ENCODE measurements around the gene DNAAF1. TPM values are rescaled to one million over a fixed set of nuclear protein-coding genes. Genes with fewer than 3 reads are reported as not detected.

The DNAAF1 gene
- polyA plus RNA-seq, 1 donor (not counting 4 experiments of a cell fraction or from before 2014, with no cell fraction given): 0.01 TPM

- dilution Hi-C loops (cut with MboI; ENCODE audit: extremely low pct_ligation_motif_present, low sequenced_read_pairs): no loop called here
- Histone ChIP-seq H4K20me1 (ENCODE audit: control insufficient read depth, extremely low read depth, insufficient read depth, low read length) (peaks cover 2% of the 10 kb centered on the region), H3K4me1 (ENCODE audit: control insufficient read depth, extremely low read depth, insufficient read depth, low read length) (peaks cover 14% of the 10 kb centered on the region), H3K27ac (ENCODE audit: control insufficient read depth, insufficient read depth, low read length) (no peak overlapping the region), H3K27me3 (ENCODE audit: control insufficient read depth, extremely low read depth, insufficient read depth, low read length) (no peaks in the 10 kb centered on the region), H2AFZ (ENCODE audit: control insufficient read depth, low read length) (no peak overlapping the region), H3K79me2 (ENCODE audit: control insufficient read depth, insufficient read depth, low read length) (peaks cover 34% of the 10 kb centered on the region), H3K36me3 (ENCODE audit: control insufficient read depth in 2 of 2, extremely low read depth in 1 of 2, insufficient read depth in 2 of 2, low read length in 2 of 2) (peaks cover 15 to 26% of the 10 kb centered on the region in 2 experiments), H3K9ac (ENCODE audit: control insufficient read depth, extremely low read depth, insufficient read depth, low read length) (no peak overlapping the region), H3K9me3 (ENCODE audit: control insufficient read depth, low read depth, low read length) (no peaks in the 10 kb centered on the region), H3K4me3 (ENCODE audit: control insufficient read depth in 2 of 3, extremely low read depth in 1 of 3, insufficient read depth in 2 of 3, low read depth in 1 of 3, low read length in 3 of 3) (no peak overlapping the region), H3K4me2 (ENCODE audit: control insufficient read depth, extremely low read depth, insufficient read depth, low read depth, low read length) (no peak overlapping the region), H3K9me1 (ENCODE audit: control insufficient read depth, extremely low read depth, insufficient read depth, low read length) (no peaks in the 10 kb centered on the region)
- FAIRE-seq: no peak
- DNase-seq (ENCODE audit: low read depth, low spot score): no peak
- TF ChIP-seq CTCF (optimal IDR thresholded peaks at IDR 0.05 in 1 of 3, IDR thresholded peaks at IDR 0.05 in 1 of 3, conservative IDR thresholded peaks at IDR 0.05 in 1 of 3; ENCODE audit: extremely low read depth in 1 of 3, insufficient read depth in 2 of 3, low read length in 3 of 3) (no peak), EZH2 (IDR thresholded peaks at IDR 0.05; ENCODE audit: low read length) (no peak)
These were observed 37.0 kb downstream of the DNAAF1 start for GRCh38 chr16:84182104-84182503.

- DNase-seq (ENCODE audit: low read depth, low spot score): no peak
- dilution Hi-C loops (cut with MboI; ENCODE audit: extremely low pct_ligation_motif_present, low sequenced_read_pairs): no loop called here
- Histone ChIP-seq H3K9ac (ENCODE audit: control insufficient read depth, extremely low read depth, insufficient read depth, low read length) (no peak overlapping the region), H3K9me1 (ENCODE audit: control insufficient read depth, extremely low read depth, insufficient read depth, low read length) (no peaks in the 10 kb centered on the region), H3K27ac (ENCODE audit: control insufficient read depth, insufficient read depth, low read length) (no peak overlapping the region), H3K4me2 (ENCODE audit: control insufficient read depth, extremely low read depth, insufficient read depth, low read depth, low read length) (no peak overlapping the region), H3K36me3 (ENCODE audit: control insufficient read depth in 2 of 2, extremely low read depth in 1 of 2, insufficient read depth in 2 of 2, low read length in 2 of 2) (peaks cover 15 to 24% of the 10 kb centered on the region in 2 experiments), H3K27me3 (ENCODE audit: control insufficient read depth, extremely low read depth, insufficient read depth, low read length) (no peaks in the 10 kb centered on the region), H4K20me1 (ENCODE audit: control insufficient read depth, extremely low read depth, insufficient read depth, low read length) (peaks cover 2% of the 10 kb centered on the region), H3K79me2 (ENCODE audit: control insufficient read depth, insufficient read depth, low read length) (peaks cover 34% of the 10 kb centered on the region), H3K4me3 (ENCODE audit: control insufficient read depth in 2 of 3, extremely low read depth in 1 of 3, insufficient read depth in 2 of 3, low read depth in 1 of 3, low read length in 3 of 3) (no peak overlapping the region), H3K9me3 (ENCODE audit: control insufficient read depth, low read depth, low read length) (no peaks in the 10 kb centered on the region), H3K4me1 (ENCODE audit: control insufficient read depth, extremely low read depth, insufficient read depth, low read length) (peaks cover 6% of the 10 kb centered on the region), H2AFZ (ENCODE audit: control insufficient read depth, low read length) (no peak overlapping the region)
- TF ChIP-seq CTCF (optimal IDR thresholded peaks at IDR 0.05 in 1 of 3, IDR thresholded peaks at IDR 0.05 in 1 of 3, conservative IDR thresholded peaks at IDR 0.05 in 1 of 3; ENCODE audit: extremely low read depth in 1 of 3, insufficient read depth in 2 of 3, low read length in 3 of 3): no peak
- no peak for TF ChIP-seq EZH2 (IDR thresholded peaks at IDR 0.05; ENCODE audit: low read length)
- no peak for FAIRE-seq
These were observed 37.8 kb downstream of the DNAAF1 start for GRCh38 chr16:84182680-84183571.

All from keratinocyte (primary cell).